HepG2 (cell line): ENCODE data around the gene TLE7. TPM values are rescaled to one million over a fixed set of nuclear protein-coding genes. Genes with fewer than 3 reads are reported as not detected.
A peak's percentile ranks its signal among the peaks of the same experiment; 100 is the strongest.

Experiments
- ARNT2 ChIP-seq: sonication (generic); formaldehyde crosslinking; IDR thresholded peaks from 2 replicates; pipeline ENCODE4 v1.8.0; 2022; ENCODE audit warnings: mild to moderate bottlenecking, low read depth, missing genetic modification reagents, moderate library complexity
- BHLHE40 ChIP-seq: IDR thresholded peaks from 2 replicates; pipeline ENCODE4 v1.6.1; 2011; ENCODE audit warnings: low read length, improper control_type of control experiment
- ETV5 ChIP-seq: IDR thresholded peaks from 2 replicates; pipeline ENCODE4 v1.6.1; 2018; ENCODE audit warnings: missing biosample characterization, missing genetic modification reagents, inconsistent platforms, borderline replicate concordance
- GATAD2A ChIP-seq: IDR thresholded peaks from 2 replicates; pipeline ENCODE4 v1.6.1; 2016
- HMG20B ChIP-seq: conservative IDR thresholded peaks from 2 replicates; pipeline ENCODE4 v1.6.1; 2016; ENCODE audit warnings: missing genetic modification reagents, missing compliant biosample characterization
- HMGXB4 ChIP-seq, 2 experiments: sonication (generic) in 1 of 2; formaldehyde crosslinking in 1 of 2; IDR thresholded peaks; 2 replicates each; pipeline versions ENCODE4 v1.4.0 to v1.6.1; 2018 to 2020; ENCODE audit warnings: missing genetic modification reagents in 2 of 2, borderline replicate concordance in 1 of 2, low read depth in 1 of 2, mild to moderate bottlenecking in 1 of 2, missing biosample characterization in 1 of 2
- HNF1A ChIP-seq, 2 experiments: sonication (generic) in 1 of 2; formaldehyde crosslinking in 1 of 2; IDR thresholded peaks; 2 replicates each; pipeline versions ENCODE4 v1.4.0 to v1.6.1; 2016 to 2020; ENCODE audit warnings: borderline replicate concordance in 1 of 2, low read depth in 1 of 2, mild to moderate bottlenecking in 1 of 2, missing genetic modification reagents in 1 of 2
- KMT2A ChIP-seq: sonication (generic); formaldehyde crosslinking; IDR thresholded peaks from 2 replicates; pipeline ENCODE4 v1.4.0; 2020; ENCODE audit warnings: missing genetic modification reagents
- NR2F1 ChIP-seq, 2 experiments: fragments of 450-650 bp in 1 of 2; formaldehyde crosslinking in 1 of 2; IDR thresholded peaks; 2 replicates each; pipeline versions ENCODE4 v1.5.0 to v1.6.1; 2016 to 2020; ENCODE audit warnings: mild to moderate bottlenecking in 1 of 2, missing compliant biosample characterization in 1 of 2, missing genetic modification reagents in 1 of 2, moderate library complexity in 1 of 2
- SIN3B ChIP-seq: fragments of 150-350 bp; IDR thresholded peaks from 2 replicates; pipeline ENCODE4 v1.6.1; 2014; ENCODE audit warnings: low read length
- SOX6 ChIP-seq, 2 experiments: fragments of 450-650 bp in 1 of 2; sonication (generic) in 1 of 2; formaldehyde crosslinking in 1 of 2; IDR thresholded peaks; 2 replicates each; pipeline versions ENCODE4 v1.4.0 to v1.6.1; 2017 to 2020; ENCODE audit warnings: antibody characterized with exemption in 1 of 2, mild to moderate bottlenecking in 1 of 2, missing genetic modification reagents in 1 of 2
- SRY ChIP-seq: sonication (generic); formaldehyde crosslinking; IDR thresholded peaks from 2 replicates; pipeline ENCODE4 v1.8.0; 2022; ENCODE audit warnings: mild to moderate bottlenecking, missing genetic modification reagents
- STAT6 ChIP-seq: sonication (generic); formaldehyde crosslinking; IDR thresholded peaks from 2 replicates; pipeline ENCODE4 v1.4.0; 2020; ENCODE audit warnings: missing genetic modification reagents, mild to moderate bottlenecking, borderline replicate concordance
- XRCC5 ChIP-seq: fragments of 200-400 bp; formaldehyde crosslinking; optimal IDR thresholded peaks from 2 replicates; pipeline ENCODE3; 2017; ENCODE audit warnings: mild to moderate bottlenecking, low read length
- ZBTB7A ChIP-seq: sonication (generic); formaldehyde crosslinking; IDR thresholded peaks from 2 replicates; pipeline ENCODE4 v1.8.0; 2022; ENCODE audit warnings: mild to moderate bottlenecking, missing genetic modification reagents
- ZNF274 ChIP-seq: sonication (generic); formaldehyde crosslinking; IDR thresholded peaks from 2 replicates; pipeline ENCODE4 v1.5.1; 2020; ENCODE audit warnings: mild to moderate bottlenecking, missing genetic modification reagents
- ZNF335 ChIP-seq: sonication (generic); formaldehyde crosslinking; IDR thresholded peaks from 2 replicates; pipeline ENCODE4 v1.4.0; 2020; ENCODE audit warnings: missing genetic modification reagents
- ZNF530 ChIP-seq: sonication (generic); formaldehyde crosslinking; IDR thresholded peaks from 2 replicates; pipeline ENCODE4 v1.5.0; 2020; ENCODE audit warnings: low read depth, mild to moderate bottlenecking, missing genetic modification reagents
- ZNF784 ChIP-seq: sonication (generic); formaldehyde crosslinking; IDR thresholded peaks from 2 replicates; pipeline ENCODE4 v1.5.1; 2020; ENCODE audit warnings: missing genetic modification reagents, mild to moderate bottlenecking, borderline replicate concordance
- ZNF850 ChIP-seq: sonication (generic); formaldehyde crosslinking; conservative IDR thresholded peaks from 2 replicates; pipeline ENCODE4 v1.9.0; 2021; ENCODE audit warnings: mild to moderate bottlenecking, missing genetic modification reagents
- polyA plus RNA-seq, 8 experiments: library from polyadenylated mRNA; depleted of rRNA in 3 of 8; stranded (reverse) in 7 of 8; unstranded in 1 of 8; fragments of >200 nt; fragmentation: Illumina TruSeq in 4 of 8; extraction: Trizol in 4 of 8; gene quantifications; 2 replicates each; pipeline versions ENCODE4 v1.2.1 to v1.2.3, GENCODE V29; 2011 to 2016; ENCODE audit warnings: low read depth in 4 of 8, missing spikeins in 1 of 8, mixed read lengths in 1 of 8; ENCODE audit not compliant: insufficient read depth in 1 of 8
- total RNA-seq, 5 experiments: library from RNA; depleted of rRNA; stranded (reverse); fragments of >200 nt; fragmentation: Illumina TruSeq; extraction: Trizol; gene quantifications; 2 replicates each; pipeline ENCODE4 v1.2.3, GENCODE V29; 2016; ENCODE audit warnings: low read depth in 1 of 5

Gene TLE7
- total and polyA plus RNA-seq, 2 of the 13 experiments (the other 11 are each of a cell fraction or from before 2014, with no cell fraction given) = not detected

GRCh38 chr16:71467810-71468209 is 26.0 kb upstream of the TLE7 start (continued):
- TF ChIP-seq ZNF335 (CRISPR knock-in tag) (peak; percentile 93), STAT6 (CRISPR knock-in tag) (no peak), SIN3B (peak; percentile 73), ZNF274 (CRISPR knock-in tag) (peak; percentile 94), HNF1A (IDR thresholded peaks at IDR 0.05; ENCODE audit: low read depth) (no peak), HNF1A (CRISPR knock-in tag; IDR thresholded peaks at IDR 0.05; ENCODE audit: borderline replicate concordance) (no peak), HMGXB4 (CRISPR knock-in tag; IDR thresholded peaks at IDR 0.05; ENCODE audit: borderline replicate concordance in 1 of 2, low read depth in 1 of 2) (peak; percentile 21 to 69; a peak in 1 of 4 replicates), SRY (CRISPR knock-in tag) (peak; percentile 93), ETV5 (CRISPR knock-in tag) (peak; percentile 49), ZNF530 (peak; percentile 96), ZBTB7A (0 out of 2 replicates have a peak, but pooled peaks have one; percentile 59), ZNF850 (no peak), GATAD2A (CRISPR knock-in tag) (peak; percentile 65), XRCC5 (peak; percentile 84), SOX6 (IDR thresholded peaks at IDR 0.05) (no peak), SOX6 (CRISPR knock-in tag; IDR thresholded peaks at IDR 0.05) (no peak), BHLHE40 (no peak), NR2F1 (CRISPR knock-in tag; IDR thresholded peaks at IDR 0.05) (peak in 1 of 2 experiments; percentile 42; a peak in 1 of 4 replicates), KMT2A (0 out of 2 replicates have a peak, but pooled peaks have one; percentile 37), HMG20B (peak; percentile 87; the same call in 1 of the 2 replicates), ZNF784 (0 out of 2 replicates have a peak, but pooled peaks have one; percentile 81), ARNT2 (CRISPR knock-in tag) (peak; percentile 50; the same call in 1 of the 2 replicates)
